CD4-positive, alpha-beta T cell (primary cell): ENCODE data around the gene CASS4. TPM values are rescaled to one million over a fixed set of nuclear protein-coding genes. Genes with fewer than 3 reads are reported as not detected.

ENCODE experiments used
- ATAC-seq: fragments of 200-7000 bp; cut with Tn5 transposase; one replicate; pipeline ENCODE4 v1.10.0; 2022; ENCODE audit warnings: mild to moderate bottlenecking; ENCODE audit not compliant: poor library complexity
- CTCF ChIA-PET: fragments of 350-600 bp; sonication (Branson Sonifier 250); formaldehyde crosslinking; loops from one replicate; lab custom pipeline; 2021; ENCODE audit warnings: antibody characterized with exemption, inconsistent platforms; lab: Charles Lee
- POLR2A ChIA-PET: fragments of 350-600 bp; sonication (Branson Sonifier 250); formaldehyde crosslinking; loops from one replicate; lab custom pipeline; 2021; ENCODE audit warnings: antibody characterized with exemption, inconsistent platforms; lab: Charles Lee
- DNase-seq, 14 experiments: peaks; one replicate each; pipeline ENCODE4 v3.0.0-alpha.2; 2013 to 2020; ENCODE audit warnings: mixed read lengths in 2 of 14
- H3K27ac ChIP-seq, 2 donors: one replicate each; pipeline versions ENCODE4 v1.5.1 to v1.7.0; 2013; ENCODE audit warnings: low read length in 2 of 2, low read depth in 1 of 2, mild to moderate bottlenecking in 1 of 2
- H3K27me3 ChIP-seq, 2 experiments: 1 replicate in 1 of 2; 2 replicates in 1 of 2; pipeline versions ENCODE4 v1.6.1 to v1.7.0; 2013; ENCODE audit warnings: low read length in 2 of 2, control low read depth in 1 of 2, mild to moderate bottlenecking in 1 of 2, moderate library complexity in 1 of 2; ENCODE audit not compliant: insufficient read depth in 2 of 2, control insufficient read depth in 1 of 2
- H3K36me3 ChIP-seq: one replicate; pipeline ENCODE4 v1.6.1; 2013; ENCODE audit warnings: low read length, control low read depth; ENCODE audit not compliant: insufficient read depth
- H3K4me1 ChIP-seq: one replicate; pipeline ENCODE4 v1.6.1; 2013; ENCODE audit warnings: low read length, control low read depth; ENCODE audit not compliant: insufficient read depth
- H3K4me3 ChIP-seq: one replicate; pipeline ENCODE4 v1.5.1; 2013; ENCODE audit warnings: mild to moderate bottlenecking, low read length, moderate library complexity
- H3K9me3 ChIP-seq, 2 experiments: 1 replicate in 1 of 2; 2 replicates in 1 of 2; pipeline versions ENCODE4 v1.6.1 to v1.7.0; 2013; ENCODE audit warnings: low read length in 2 of 2, mild to moderate bottlenecking in 2 of 2, control low read depth in 1 of 2, moderate library complexity in 1 of 2; ENCODE audit not compliant: control insufficient read depth in 1 of 2, insufficient read depth in 1 of 2
- H3K27ac Mint-ChIP-seq: one replicate; pipeline ENCODE4 v1.8.0; 2020; ENCODE audit warnings: mixed read lengths
- H3K27me3 Mint-ChIP-seq: one replicate; pipeline ENCODE4 v1.8.0; 2021; ENCODE audit warnings: mixed read lengths
- H3K36me3 Mint-ChIP-seq: one replicate; pipeline ENCODE4 v1.8.0; 2021; ENCODE audit warnings: low read depth, mixed read lengths
- H3K4me1 Mint-ChIP-seq: one replicate; pipeline ENCODE4 v1.8.0; 2021; ENCODE audit warnings: low read depth, mixed read lengths
- H3K4me3 Mint-ChIP-seq: one replicate; pipeline ENCODE4 v1.8.0; 2020; ENCODE audit warnings: mild to moderate bottlenecking, mixed read lengths
- H3K9me3 Mint-ChIP-seq: one replicate; pipeline ENCODE4 v1.8.0; 2020; ENCODE audit warnings: mixed read lengths
- CTCF ChIP-seq: fragments of 200-600 bp; IDR thresholded peaks from one replicate; pipeline ENCODE4 v1.8.0; 2022; ENCODE audit warnings: antibody characterized with exemption, mild to moderate bottlenecking
- intact Hi-C, 2 experiments: fragments of 100-400 bp; cut with DNase I in 1 of 2; cut with micrococcal nuclease in 1 of 2; formaldehyde crosslinking; loops; one replicate each; pipeline versions ENCODE4 v1.15.1 to v1.9.0; 2023 to 2025; cut with DNase I, micrococcal nuclease
- total RNA-seq, 174 experiments: library from RNA in 2 of 174; stranded (reverse) in 2 of 174; gene quantifications; one replicate each; pipeline ENCODE4 v1.2.3 and lab custom pipeline; 2021 to 2026

The CASS4 gene
- total RNA-seq, 2 experiments from 2014 or later = 37.0 to 39.8 TPM

GRCh38 chr20:56429502-56429901 lies 17.4 kb downstream of the CASS4 start:
- TF ChIP-seq CTCF = no peak
- H3K9me3 ChIP-seq = no peaks in the 10 kb centered on the region
- H3K27me3 Mint-ChIP-seq = no peaks in the 10 kb centered on the region
- peak overlapping the region; percentile 52 to 71 for H3K27ac ChIP-seq
- H3K27me3 ChIP-seq = no peaks in the 10 kb centered on the region
- peak; percentile 29 for ATAC-seq
- peaks cover 65% of the 10 kb centered on the region for H3K4me1 Mint-ChIP-seq
- POLR2A ChIA-PET = interaction anchor here (1.0 to 2.0 kb wide), 4 partner anchors 10 to 37 kb away, joined by 5 to 10 read pairs (median 8); partner anchors contain the start of genes AURKA, CASS4 and CSTF1
- H3K4me1 ChIP-seq = peaks cover 48% of the 10 kb centered on the region
- H3K4me3 Mint-ChIP-seq = peak overlapping the region; percentile 86
- H3K4me3 ChIP-seq = peak overlapping the region; percentile 48
- DNase-seq = peak in 3 of 14 experiments; percentile 22 to 31 (median 26)
- intact Hi-C loops = no loop called here
- no peaks in the 10 kb centered on the region for H3K9me3 Mint-ChIP-seq
- H3K36me3 Mint-ChIP-seq = peaks cover 22% of the 10 kb centered on the region
- H3K36me3 ChIP-seq = no peaks in the 10 kb centered on the region
- CTCF ChIA-PET = no interaction called here
- H3K27ac Mint-ChIP-seq = peak overlapping the region; percentile 78

GRCh38 chr20:56429941-56430340 lies 17.9 kb downstream of the CASS4 start:
- Histone ChIP-seq H3K27ac (peak overlapping the region; percentile 52 to 71), H3K27me3 (no peaks in the 10 kb centered on the region), H3K4me3 (peak overlapping the region; percentile 48), H3K36me3 (no peaks in the 10 kb centered on the region), H3K9me3 (no peaks in the 10 kb centered on the region), H3K4me1 (peaks cover 48% of the 10 kb centered on the region)
- peak overlapping the region; percentile 86 for H3K4me3 Mint-ChIP-seq
- peak overlapping the region; percentile 78 for H3K27ac Mint-ChIP-seq
- intact Hi-C loops = no loop called here
- ATAC-seq = no peak
- ChIA-PET CTCF (interaction anchor here (1.0 kb wide), 1 partner anchor 7 kb away, joined by 3 read pairs; no protein-coding TSS in a partner anchor), POLR2A (interaction anchor here (1.2 to 2.0 kb wide), 3 partner anchors 9 to 17 kb away, joined by 7 to 10 read pairs (median 8); partner anchors contain the start of gene CASS4)
- peaks cover 22% of the 10 kb centered on the region for H3K36me3 Mint-ChIP-seq
- DNase-seq = no peak
- TF ChIP-seq CTCF = no peak
- peaks cover 67% of the 10 kb centered on the region for H3K4me1 Mint-ChIP-seq
- H3K27me3 Mint-ChIP-seq = no peaks in the 10 kb centered on the region
- H3K9me3 Mint-ChIP-seq = no peaks in the 10 kb centered on the region

- no peak for DNase-seq
- Mint-ChIP-seq H3K27ac (peak overlapping the region; percentile 78), H3K36me3 (peaks cover 22% of the 10 kb centered on the region), H3K4me1 (peaks cover 69% of the 10 kb centered on the region), H3K4me3 (peak overlapping the region; percentile 86), H3K27me3 (no peaks in the 10 kb centered on the region), H3K9me3 (no peaks in the 10 kb centered on the region)
- Histone ChIP-seq H3K4me3 (no peak overlapping the region), H3K9me3 (no peaks in the 10 kb centered on the region), H3K36me3 (no peaks in the 10 kb centered on the region), H3K4me1 (peaks cover 48% of the 10 kb centered on the region), H3K27ac (no peak overlapping the region), H3K27me3 (no peaks in the 10 kb centered on the region)
- intact Hi-C loops = no loop called here
- no peak for ATAC-seq
- ChIA-PET POLR2A (interaction anchor here (0.6 to 1.3 kb wide), 3 partner anchors 9 to 33 kb away, joined by 3 to 7 read pairs (median 3); partner anchors contain the start of gene CASS4), CTCF (interaction anchor here (1.0 kb wide), 1 partner anchor 8 kb away, joined by 3 read pairs; no protein-coding TSS in a partner anchor)
- no peak for TF ChIP-seq CTCF
Measured at GRCh38 chr20:56430461-56430860, 18.4 kb downstream of the CASS4 start.
